Psoas muscle (tissue), 8 donors: ENCODE results near the gene KIF13A. TPM values are rescaled to one million over a fixed set of nuclear protein-coding genes. Genes with fewer than 3 reads are reported as not detected.

Experiments
- ATAC-seq, 4 donors: fragments of 200-7000 bp; cut with Tn5 transposase; one replicate each; pipeline ENCODE4 v1.9.1; 2020; ENCODE audit warnings: moderate library complexity in 3 of 4, mild to moderate bottlenecking in 2 of 4
- DNase-seq, 2 donors: peaks; one replicate each; pipeline ENCODE4 v3.0.0-alpha.2; 2020
- H3K27ac ChIP-seq: fragments of 200-600 bp; one replicate; pipeline ENCODE4 v1.8.0; 2022
- H3K27me3 ChIP-seq, 3 donors: fragments of 200-600 bp in 1 of 3; one replicate each; pipeline versions ENCODE4 v1.6.1 to v1.8.0; 2013 to 2022; ENCODE audit warnings: low read length in 2 of 3, mild to moderate bottlenecking in 2 of 3, moderate library complexity in 1 of 3; ENCODE audit not compliant: insufficient read depth in 3 of 3
- H3K36me3 ChIP-seq, 2 donors: fragments of 200-600 bp in 1 of 2; one replicate each; pipeline versions ENCODE4 v1.6.1 to v1.8.0; 2013 to 2022; ENCODE audit warnings: low read depth in 1 of 2, mild to moderate bottlenecking in 1 of 2, moderate library complexity in 1 of 2; ENCODE audit not compliant: insufficient read depth in 1 of 2
- H3K4me1 ChIP-seq: fragments of 200-600 bp; one replicate; pipeline ENCODE4 v1.8.0; 2022
- H3K4me3 ChIP-seq: fragments of 200-600 bp; one replicate; pipeline ENCODE4 v1.8.0; 2022; ENCODE audit warnings: mild to moderate bottlenecking
- H3K9me3 ChIP-seq: fragments of 200-600 bp; one replicate; pipeline ENCODE4 v1.8.0; 2022
- WGBS, 3 donors: extraction: QIAGEN DNeasy Blood & Tissue Kit; methylation state at CpG; one replicate each; pipeline versions ENCODE4 v1.1.6 to v1.1.7; 2013; 5-methylcytosine and 5-hydroxymethylcytosine counted together
- intact Hi-C, 2 donors: fragments of 100-400 bp; cut with DNase I; formaldehyde crosslinking; loops; one replicate each; pipeline versions ENCODE4 v1.11.0 to v1.14.2; 2022
- polyA plus RNA-seq, 3 donors: library from polyadenylated mRNA; stranded (reverse); fragments of 200-250 nt; gene quantifications; one replicate each; pipeline ENCODE4 v1.2.3, GENCODE V29; 2013
- total RNA-seq, 4 donors: library from RNA; stranded (reverse); fragmentation: NEBNext Ultra II Directional in 2 of 4; extraction: Animal tissue kit (Norgen Biotek cat#: 25700) in 2 of 4; gene quantifications; one replicate each; pipeline versions ENCODE4 v1.2.1 to v1.2.4, GENCODE V29; 2021 to 2023
- TF ChIP-seq, protein P1 (sequence below): fragments of 200-600 bp; IDR thresholded peaks from one replicate; pipeline ENCODE4 v1.8.0; 2022; ENCODE audit warnings: antibody characterized with exemption
- donor health status: healthy with polysubstance abuse.
- donor health status: DM: no; HTN: no; CAD: no; lungs with moderate emphysema.
- donor health status: Bipolar disorder and iron deficiency.
- donor health status: healthy.
- donor health status: DM: yes; HTN: yes; CAD: no.
- donor health status: DM: no; HTN: no; CAD: no.
- donor health status: DM: no; HTN: no; CAD: no.
- donor health status: DM: yes; HTN: yes; CAD: no.

The KIF13A gene
- total and polyA plus RNA-seq, 7 donors = 17.0 to 80.2 (median 70.4) TPM

DNA sequence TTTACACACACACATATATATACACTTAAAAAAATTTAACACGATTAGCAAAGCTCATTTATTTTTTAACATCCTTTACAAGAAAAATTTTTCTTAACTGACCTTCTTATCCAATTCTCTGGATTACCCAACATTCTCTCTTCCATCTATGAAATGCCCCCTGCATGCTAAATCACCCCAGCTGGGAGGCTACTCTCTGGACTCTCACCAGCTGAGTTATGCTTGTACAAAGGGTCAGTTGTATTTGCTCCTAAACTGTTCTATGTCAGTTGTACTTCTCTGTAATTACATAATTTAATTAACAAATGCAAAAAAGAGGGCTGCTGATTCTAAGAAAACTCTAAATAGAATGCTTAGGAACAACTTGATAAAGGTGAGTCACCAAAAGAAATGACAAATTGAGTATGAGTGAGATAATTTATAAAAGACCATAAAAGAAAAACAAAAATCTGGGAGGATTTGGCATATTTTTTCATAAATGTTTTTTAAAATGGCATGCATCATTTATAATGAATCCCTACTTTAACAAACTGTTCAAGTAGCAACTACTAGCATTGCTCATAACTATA lies 120.5 kb downstream of the KIF13A start:
- H3K36me3 ChIP-seq = no peaks in the 10 kb centered on the region
- H3K27ac ChIP-seq = peak overlapping the region; percentile 86
- 84 to 100% (median 95%) methylated on average over 1 of the region's 1 CpG for WGBS, 3 donors
- H3K4me1 ChIP-seq = peaks cover 58% of the 10 kb centered on the region
- intact Hi-C loops = loop anchor here (5.0 to 10.0 kb wide), 2 partner anchors 35 to 118 kb away; partner anchors contain the start of gene KIF13A (in 1 of the 2)
- ATAC-seq = no peak
- H3K9me3 ChIP-seq = no peaks in the 10 kb centered on the region
- H3K4me3 ChIP-seq = no peak overlapping the region
- TF ChIP-seq, protein P1, sequence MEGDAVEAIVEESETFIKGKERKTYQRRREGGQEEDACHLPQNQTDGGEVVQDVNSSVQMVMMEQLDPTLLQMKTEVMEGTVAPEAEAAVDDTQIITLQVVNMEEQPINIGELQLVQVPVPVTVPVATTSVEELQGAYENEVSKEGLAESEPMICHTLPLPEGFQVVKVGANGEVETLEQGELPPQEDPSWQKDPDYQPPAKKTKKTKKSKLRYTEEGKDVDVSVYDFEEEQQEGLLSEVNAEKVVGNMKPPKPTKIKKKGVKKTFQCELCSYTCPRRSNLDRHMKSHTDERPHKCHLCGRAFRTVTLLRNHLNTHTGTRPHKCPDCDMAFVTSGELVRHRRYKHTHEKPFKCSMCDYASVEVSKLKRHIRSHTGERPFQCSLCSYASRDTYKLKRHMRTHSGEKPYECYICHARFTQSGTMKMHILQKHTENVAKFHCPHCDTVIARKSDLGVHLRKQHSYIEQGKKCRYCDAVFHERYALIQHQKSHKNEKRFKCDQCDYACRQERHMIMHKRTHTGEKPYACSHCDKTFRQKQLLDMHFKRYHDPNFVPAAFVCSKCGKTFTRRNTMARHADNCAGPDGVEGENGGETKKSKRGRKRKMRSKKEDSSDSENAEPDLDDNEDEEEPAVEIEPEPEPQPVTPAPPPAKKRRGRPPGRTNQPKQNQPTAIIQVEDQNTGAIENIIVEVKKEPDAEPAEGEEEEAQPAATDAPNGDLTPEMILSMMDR = no peak
- DNase-seq = no peak
- H3K27me3 ChIP-seq = no peaks in the 10 kb centered on the region

DNA sequence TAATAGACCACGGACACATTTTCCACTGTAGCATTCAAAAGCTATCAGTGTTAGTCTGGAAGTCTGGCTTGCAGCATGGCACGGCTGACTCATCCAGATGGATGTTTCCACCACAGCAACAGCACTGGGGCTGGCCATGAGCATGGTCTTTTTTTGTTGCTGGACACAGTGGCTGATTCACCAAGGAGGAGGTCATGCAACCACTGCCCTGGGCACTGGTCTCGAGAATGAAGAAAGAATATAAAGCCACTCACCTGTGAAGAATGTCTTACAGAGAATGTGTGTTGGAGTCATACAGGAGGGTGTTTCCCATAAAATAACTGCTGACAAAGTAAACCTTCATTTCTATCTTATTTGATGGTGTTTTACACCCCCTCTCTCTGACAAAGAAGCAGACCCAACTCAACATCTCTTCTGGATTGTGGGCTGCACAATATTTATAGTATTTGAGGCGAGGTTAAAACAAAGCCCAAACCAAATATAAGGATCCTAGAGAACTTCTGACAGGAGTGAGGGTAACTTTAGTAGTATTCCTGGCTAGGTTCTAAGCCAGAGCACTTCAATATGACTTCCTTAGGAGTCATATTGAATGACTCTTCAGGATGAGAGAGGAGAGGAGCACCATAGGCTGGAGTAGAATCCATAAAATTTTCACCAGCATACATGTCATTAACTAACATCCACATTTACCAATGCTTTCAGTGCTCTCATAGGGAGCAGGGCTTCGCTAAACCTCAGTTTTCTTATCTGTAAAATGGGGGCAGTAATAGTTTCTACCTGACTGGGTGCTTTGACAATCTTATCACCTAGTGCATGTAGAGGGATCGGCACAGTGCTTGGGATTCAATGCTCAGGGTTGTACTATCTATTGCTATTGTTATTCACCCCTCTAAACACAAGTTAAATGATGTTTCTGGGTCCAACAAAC lies 121.4 kb downstream of the KIF13A start:
- no peaks in the 10 kb centered on the region for H3K27me3 ChIP-seq
- intact Hi-C loops = loop anchor here (5.0 to 10.0 kb wide), 2 partner anchors 36 to 119 kb away; partner anchors contain the start of gene KIF13A (in 1 of the 2)
- 60 to 62% (median 60%) methylated on average over 6 of the region's 6 CpGs for WGBS, 3 donors
- H3K4me3 ChIP-seq = no peak overlapping the region
- peaks cover 58% of the 10 kb centered on the region for H3K4me1 ChIP-seq
- TF ChIP-seq, protein P1 = no peak
- ATAC-seq (peak; percentile 94 to 99 (median 97)), DNase-seq (peak; percentile 80 to 88)
- H3K9me3 ChIP-seq = no peaks in the 10 kb centered on the region
- H3K27ac ChIP-seq = peak overlapping the region; percentile 86
- H3K36me3 ChIP-seq = no peaks in the 10 kb centered on the region

DNA sequence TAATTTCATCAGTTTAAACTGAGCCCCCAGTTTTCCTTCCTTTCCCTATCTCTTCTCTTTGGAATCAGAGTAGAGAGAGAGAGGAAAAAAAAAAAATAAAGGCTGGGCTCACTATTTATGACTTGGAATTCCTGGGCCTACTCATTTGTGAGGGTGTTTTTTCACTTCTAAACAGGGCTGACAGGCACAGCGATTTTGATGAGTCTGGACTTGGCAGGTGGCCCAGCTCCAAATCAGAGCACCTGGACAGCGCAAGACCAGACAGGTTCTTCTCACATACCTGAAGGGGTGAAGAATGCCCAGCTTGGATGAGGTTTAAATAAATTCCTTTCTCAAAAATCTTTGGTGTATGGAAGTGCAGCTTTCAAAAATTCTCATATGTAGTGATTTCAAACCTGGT lies 122.2 kb downstream of the KIF13A start:
- Histone ChIP-seq H3K36me3 (no peaks in the 10 kb centered on the region), H3K9me3 (no peaks in the 10 kb centered on the region), H3K4me3 (no peak overlapping the region), H3K27ac (peak overlapping the region; percentile 86), H3K27me3 (no peaks in the 10 kb centered on the region), H3K4me1 (peaks cover 58% of the 10 kb centered on the region)
- ATAC-seq (peak; percentile 40 to 56 (median 42)), DNase-seq (peak in 1 of 2 donors; percentile 20)
- intact Hi-C loops = loop anchor here (5.0 to 10.0 kb wide), 2 partner anchors 37 to 120 kb away; partner anchors contain the start of gene KIF13A (in 1 of the 2)
- WGBS, 3 donors = 48 to 58% (median 57%) methylated on average over 2 of the region's 2 CpGs
- TF ChIP-seq, protein P1 = no peak

DNA sequence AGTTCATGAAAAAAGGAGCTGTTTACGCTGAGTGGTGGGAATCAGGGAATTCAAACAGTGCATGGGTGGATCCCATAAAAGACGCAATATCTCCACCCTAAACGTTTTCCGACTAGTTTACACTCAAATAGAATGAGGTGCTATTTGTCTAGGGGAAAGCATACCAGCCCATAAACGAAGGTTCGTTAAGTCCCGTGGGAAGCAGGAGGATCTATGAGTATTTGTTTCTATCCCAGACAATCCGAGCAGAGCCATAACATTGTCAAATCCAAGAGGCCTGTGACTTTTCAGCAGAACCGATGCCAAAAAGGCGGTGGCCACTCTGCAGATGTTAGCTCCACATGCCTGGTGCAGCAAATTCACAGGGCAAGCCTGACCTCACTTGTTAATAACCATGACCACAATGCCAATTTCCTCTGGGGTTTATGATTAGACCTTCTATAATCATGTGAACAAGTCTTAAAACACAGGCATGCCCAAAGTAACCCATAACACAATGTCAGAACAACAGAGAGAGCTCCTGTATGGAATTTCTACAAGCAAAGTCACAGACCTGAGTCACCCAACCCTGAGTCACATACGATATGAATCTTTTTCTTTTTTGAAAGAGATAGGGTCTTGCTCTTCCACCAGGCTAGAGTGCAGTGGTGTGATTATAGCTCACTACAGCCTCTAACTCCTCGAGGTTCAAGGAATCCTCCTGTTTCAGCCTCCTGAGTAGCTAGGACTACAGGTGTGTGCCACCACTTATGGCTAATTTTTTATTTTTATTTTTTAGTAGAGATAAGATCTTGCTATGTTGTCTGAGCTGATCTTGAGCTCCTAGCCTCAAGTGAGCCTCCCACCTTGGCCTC lies 123.3 kb downstream of the KIF13A start:
- intact Hi-C loops = loop anchor here in 1 of 2 donors (10.0 kb wide), 1 partner anchor 121 kb away; the partner anchor contains the start of gene KIF13A
- H3K9me3 ChIP-seq = no peaks in the 10 kb centered on the region
- ATAC-seq = peak; percentile 33 to 49 (median 40)
- H3K4me3 ChIP-seq = no peak overlapping the region
- peak overlapping the region; percentile 86 for H3K27ac ChIP-seq
- H3K4me1 ChIP-seq = peaks cover 54% of the 10 kb centered on the region
- WGBS, 3 donors = 44 to 59% (median 46%) methylated on average over 12 of the region's 12 CpGs
- DNase-seq = peak; percentile 15 to 52
- no peaks in the 10 kb centered on the region for H3K36me3 ChIP-seq
- TF ChIP-seq, protein P1 = no peak
- no peaks in the 10 kb centered on the region for H3K27me3 ChIP-seq
